WTC11 (cell line): Measurements from ENCODE around the gene CTRL. TPM values are rescaled to one million over a fixed set of nuclear protein-coding genes. Genes with fewer than 3 reads are reported as not detected.

ENCODE experiments used
- ARID4B ChIP-seq: sonication (generic); formaldehyde crosslinking; IDR thresholded peaks from 2 replicates; pipeline ENCODE4 v1.8.0; 2023; ENCODE audit warnings: missing genetic modification reagents, mild to moderate bottlenecking, borderline replicate concordance
- CDX4 ChIP-seq: fragments of 250-450 bp; sonication (Bioruptor Pico); IDR thresholded peaks from 2 replicates; pipeline ENCODE4 v1.9.0; 2021; ENCODE audit warnings: moderate library complexity, mild to moderate bottlenecking, inconsistent platforms, borderline replicate concordance
- CTCF ChIP-seq: fragments of 200-600 bp; IDR thresholded peaks from 2 replicates; pipeline ENCODE4 v1.8.0; 2022; ENCODE audit warnings: antibody characterized with exemption
- ELF4 ChIP-seq: sonication (generic); formaldehyde crosslinking; IDR thresholded peaks from 2 replicates; pipeline ENCODE4 v1.8.1; 2022; ENCODE audit warnings: low read depth, mild to moderate bottlenecking, moderate library complexity, missing genetic modification reagents
- GTF2I ChIP-seq: fragments of 250-450 bp; sonication (Bioruptor Pico); conservative IDR thresholded peaks from 2 replicates; pipeline ENCODE4 v1.4.0; 2021; ENCODE audit warnings: mild to moderate bottlenecking
- JUN ChIP-seq: sonication (generic); formaldehyde crosslinking; IDR thresholded peaks from 2 replicates; pipeline ENCODE4 v1.8.0; 2023; ENCODE audit warnings: mild to moderate bottlenecking, missing genetic modification reagents
- MLX ChIP-seq: sonication (generic); formaldehyde crosslinking; IDR thresholded peaks from 2 replicates; pipeline ENCODE4 v1.8.1; 2023; ENCODE audit warnings: mild to moderate bottlenecking, missing genetic modification reagents, moderate library complexity
- NFE2L1 ChIP-seq: sonication (generic); formaldehyde crosslinking; IDR thresholded peaks from 2 replicates; pipeline ENCODE4 v1.8.1; 2023; ENCODE audit warnings: missing genetic modification reagents
- NR2C2 ChIP-seq: sonication (generic); formaldehyde crosslinking; IDR thresholded peaks from 2 replicates; pipeline ENCODE4 v1.8.0; 2022; ENCODE audit warnings: mild to moderate bottlenecking, missing genetic modification reagents
- RORB ChIP-seq: fragments of 250-450 bp; sonication (Bioruptor Pico); IDR thresholded peaks from 2 replicates; pipeline ENCODE4 v1.9.0; 2021; ENCODE audit warnings: mild to moderate bottlenecking
- SMAD3 ChIP-seq: sonication (generic); formaldehyde crosslinking; IDR thresholded peaks from 2 replicates; pipeline ENCODE4 v1.8.0; 2022; ENCODE audit warnings: missing genetic modification reagents, mild to moderate bottlenecking, borderline replicate concordance
- SP1 ChIP-seq: sonication (generic); formaldehyde crosslinking; conservative IDR thresholded peaks from 2 replicates; pipeline ENCODE4 v1.8.1; 2022; ENCODE audit warnings: missing genetic modification reagents
- STAT6 ChIP-seq: sonication (generic); formaldehyde crosslinking; conservative IDR thresholded peaks from 2 replicates; pipeline ENCODE4 v1.8.1; 2023; ENCODE audit warnings: mild to moderate bottlenecking, low read depth, missing genetic modification reagents, moderate library complexity
- USF2 ChIP-seq: sonication (generic); formaldehyde crosslinking; IDR thresholded peaks from 2 replicates; pipeline ENCODE4 v1.8.1; 2023; ENCODE audit warnings: mild to moderate bottlenecking, missing genetic modification reagents, moderate library complexity
- ZMAT4 ChIP-seq: fragments of 250-450 bp; sonication (Bioruptor Pico); IDR thresholded peaks from 2 replicates; pipeline ENCODE4 v1.9.0; 2021; ENCODE audit warnings: mild to moderate bottlenecking
- ZNF121 ChIP-seq: sonication (generic); formaldehyde crosslinking; IDR thresholded peaks from 2 replicates; pipeline ENCODE4 v1.8.0; 2023; ENCODE audit warnings: missing genetic modification reagents
- ZNF232 ChIP-seq: sonication (generic); formaldehyde crosslinking; IDR thresholded peaks from 2 replicates; pipeline ENCODE4 v1.8.0; 2022; ENCODE audit warnings: mild to moderate bottlenecking, missing genetic modification reagents
- ZNF532 ChIP-seq: fragments of 250-450 bp; sonication (Bioruptor Pico); IDR thresholded peaks from 2 replicates; pipeline ENCODE4 v1.9.0; 2021; ENCODE audit warnings: mild to moderate bottlenecking, borderline replicate concordance
- ZNF671 ChIP-seq: fragments of 250-450 bp; sonication (Bioruptor Pico); IDR thresholded peaks from 2 replicates; pipeline ENCODE4 v1.8.0; 2021; ENCODE audit warnings: mild to moderate bottlenecking
- ZSCAN18 ChIP-seq: fragments of 250-450 bp; sonication (Bioruptor Pico); IDR thresholded peaks from 2 replicates; pipeline ENCODE4 v2.1.2; 2022; ENCODE audit warnings: mild to moderate bottlenecking, moderate library complexity
- total RNA-seq: library from RNA; stranded (reverse); gene quantifications from 3 replicates; pipeline ENCODE4 v1.2.3, GENCODE V29; 2021

CTRL gene
- total RNA-seq, 1 experiment from 2014 or later = 2.8 TPM

- no peak for TF ChIP-seq USF2 (CRISPR knock-in tag)
- TF ChIP-seq ZNF532 (CRISPR knock-in tag) = no peak
- TF ChIP-seq RORB (CRISPR knock-in tag) = no peak
- no peak for TF ChIP-seq ELF4
- TF ChIP-seq MLX (CRISPR knock-in tag) = 0 out of 2 replicates have a peak, but pooled peaks have one; percentile 58
- TF ChIP-seq ZMAT4 = no peak
- no peak for TF ChIP-seq ZNF121 (CRISPR knock-in tag)
- TF ChIP-seq ARID4B (CRISPR knock-in tag) = no peak
- no peak for TF ChIP-seq STAT6 (CRISPR knock-in tag)
- TF ChIP-seq JUN = 0 out of 2 replicates have a peak, but pooled peaks have one; percentile 52
- TF ChIP-seq SMAD3 = no peak
- peak; percentile 93; the same call in 1 of the 2 replicates for TF ChIP-seq SP1 (CRISPR knock-in tag)
- no peak for TF ChIP-seq NFE2L1 (CRISPR knock-in tag)
- no peak for TF ChIP-seq CTCF
- TF ChIP-seq NR2C2 (CRISPR knock-in tag) = no peak
- TF ChIP-seq CDX4 = no peak
- TF ChIP-seq ZNF671 (CRISPR knock-in tag) = no peak
- TF ChIP-seq GTF2I (CRISPR knock-in tag) = no peak
- no peak for TF ChIP-seq ZSCAN18 (CRISPR knock-in tag)
- TF ChIP-seq ZNF232 (CRISPR knock-in tag) = 0 out of 2 replicates have a peak, but pooled peaks have one; percentile 48
Observed at GRCh38 chr16:67892899-67893742, 38.5 kb downstream of the CTRL start, which contains the start of gene PSKH1 (continued).
